Activated T-cell treated with anti-CD3 and anti-CD28 coated beads, Interleukin-2, amount 50 U/mL, for 72 hours (primary cell): ENCODE data around the gene CLCN1. TPM values are rescaled to one million over a fixed set of nuclear protein-coding genes. Genes with fewer than 3 reads are reported as not detected.

Experiments
- ATAC-seq, 2 donors: fragments of 150-1000 bp; cut with Tn5 transposase; replicated peaks in 1 of 2; 2 replicates each; pipeline ENCODE4 v1.10.0; 2021; ENCODE audit warnings: moderate library complexity in 2 of 2, mild to moderate bottlenecking in 1 of 2
- DNase-seq, 2 donors: peaks; one replicate each; pipeline ENCODE4 v3.0.0; 2021 to 2022; ENCODE audit warnings: mixed read lengths in 1 of 2
- H3K27ac Mint-ChIP-seq: one replicate; pipeline ENCODE4 v1.8.0; 2022; ENCODE audit warnings: mild to moderate bottlenecking, moderate library complexity, mixed read lengths
- H3K27me3 Mint-ChIP-seq: one replicate; pipeline ENCODE4 v1.8.0; 2022; ENCODE audit warnings: low read depth, mixed read lengths
- H3K36me3 Mint-ChIP-seq, 2 donors: one replicate each; pipeline ENCODE4 v1.8.0; 2022; ENCODE audit warnings: mixed read lengths in 2 of 2, mild to moderate bottlenecking in 1 of 2; ENCODE audit not compliant: insufficient read depth in 2 of 2
- H3K4me1 Mint-ChIP-seq: one replicate; pipeline ENCODE4 v1.8.0; 2022; ENCODE audit warnings: low read depth, mixed read lengths
- H3K4me3 Mint-ChIP-seq, 2 donors: one replicate each; pipeline ENCODE4 v1.8.0; 2022; ENCODE audit warnings: mild to moderate bottlenecking in 2 of 2, mixed read lengths in 2 of 2, moderate library complexity in 2 of 2
- H3K9me3 Mint-ChIP-seq, 2 donors: one replicate each; pipeline ENCODE4 v1.8.0; 2022; ENCODE audit warnings: mixed read lengths in 2 of 2
- total RNA-seq, 2 donors: library from RNA; stranded (reverse); gene quantifications; one replicate each; pipeline ENCODE4 v1.2.3, GENCODE V29; 2022

Gene CLCN1
- total RNA-seq, 2 donors from 2014 or later = 0.09 TPM; not detected in 1

DNA sequence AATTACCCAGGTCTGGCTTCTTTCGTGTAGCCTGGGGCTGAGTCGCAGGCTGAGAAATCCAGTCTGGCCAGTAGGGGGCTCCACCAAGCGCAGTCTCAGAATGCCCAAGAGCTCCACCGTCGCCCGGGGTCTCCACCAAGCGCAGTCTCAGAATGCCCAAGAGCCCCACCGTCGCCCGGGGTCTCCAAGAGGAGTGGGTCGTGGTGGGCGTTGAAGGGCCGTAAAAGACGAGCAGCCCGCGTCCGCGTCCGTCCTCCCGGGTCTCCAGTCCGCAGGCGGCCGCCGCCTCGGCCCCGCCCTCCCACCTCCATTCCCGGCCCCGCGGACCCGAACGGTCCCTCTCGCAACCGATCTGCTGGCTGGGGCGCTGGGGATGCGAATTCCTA lies 64.3 kb downstream of the CLCN1 start:
- peak overlapping the region; percentile 84 to 90 for H3K4me3 Mint-ChIP-seq
- no peaks in the 10 kb centered on the region for H3K27me3 Mint-ChIP-seq
- peak overlapping the region; percentile 91 for H3K27ac Mint-ChIP-seq
- DNase-seq (peak; percentile 86), ATAC-seq (peak; percentile 49 to 55)
- no peaks in the 10 kb centered on the region for H3K36me3 Mint-ChIP-seq
- peaks cover 39% of the 10 kb centered on the region for H3K4me1 Mint-ChIP-seq
- H3K9me3 Mint-ChIP-seq = no peaks in the 10 kb centered on the region

DNA sequence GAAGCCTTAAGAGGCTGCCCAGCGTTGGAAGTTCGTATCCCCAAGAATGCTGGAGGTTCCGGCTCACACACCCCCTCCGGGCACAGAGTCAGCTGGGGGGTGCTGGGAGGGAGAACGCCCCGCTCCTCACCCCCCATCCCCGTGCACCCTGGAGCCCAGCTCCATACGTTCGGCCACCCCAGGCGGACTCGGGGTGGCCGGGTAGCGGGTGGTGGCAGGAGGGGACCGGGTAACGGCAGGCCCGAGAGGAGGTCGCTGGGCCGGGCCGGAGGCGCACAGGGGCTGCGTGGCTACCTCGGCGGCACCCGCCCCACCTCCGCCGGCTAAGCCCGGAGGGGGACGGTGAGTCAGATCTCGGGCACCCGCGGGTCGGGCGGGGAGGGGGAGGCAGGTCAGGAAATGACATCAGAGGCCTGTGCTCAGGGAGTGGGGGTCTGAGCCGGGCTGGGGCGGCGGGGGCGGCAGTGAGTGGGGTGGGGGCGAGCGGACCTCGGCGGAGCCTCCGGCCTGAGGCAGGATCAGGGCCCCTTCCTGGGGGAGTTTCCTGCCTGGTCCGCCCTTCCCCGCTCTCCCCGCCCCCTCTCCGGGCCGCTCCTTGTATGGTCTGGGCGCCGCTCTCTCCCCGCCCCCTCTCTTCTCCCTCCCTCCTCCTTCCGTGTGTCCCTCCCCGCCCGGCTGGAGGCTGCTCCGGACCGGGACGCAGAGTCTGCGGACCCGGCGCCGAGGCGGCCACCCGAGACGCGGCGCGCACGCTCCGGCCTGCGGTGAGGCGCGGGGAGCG lies 64.9 kb downstream of the CLCN1 start, which contains the start of gene ZYX:
Gene ZYX (plus strand): TSS at position 700 of the 781 bp plus-strand sequence. CDS start 227 bp downstream, outside the sequence.
- H3K36me3 Mint-ChIP-seq = no peaks in the 10 kb centered on the region
- peak within 1 kb of the TSS; percentile 84 to 90 for H3K4me3 Mint-ChIP-seq
- peak within 1 kb of the TSS; percentile 91 for H3K27ac Mint-ChIP-seq
- H3K27me3 Mint-ChIP-seq = no peaks in the 10 kb centered on the region
- ATAC-seq = peak; percentile 82 to 88
- no peaks in the 10 kb centered on the region for H3K9me3 Mint-ChIP-seq
- peaks cover 33% of the 10 kb centered on the region for H3K4me1 Mint-ChIP-seq
- DNase-seq = peak; percentile 90 to 93

DNA sequence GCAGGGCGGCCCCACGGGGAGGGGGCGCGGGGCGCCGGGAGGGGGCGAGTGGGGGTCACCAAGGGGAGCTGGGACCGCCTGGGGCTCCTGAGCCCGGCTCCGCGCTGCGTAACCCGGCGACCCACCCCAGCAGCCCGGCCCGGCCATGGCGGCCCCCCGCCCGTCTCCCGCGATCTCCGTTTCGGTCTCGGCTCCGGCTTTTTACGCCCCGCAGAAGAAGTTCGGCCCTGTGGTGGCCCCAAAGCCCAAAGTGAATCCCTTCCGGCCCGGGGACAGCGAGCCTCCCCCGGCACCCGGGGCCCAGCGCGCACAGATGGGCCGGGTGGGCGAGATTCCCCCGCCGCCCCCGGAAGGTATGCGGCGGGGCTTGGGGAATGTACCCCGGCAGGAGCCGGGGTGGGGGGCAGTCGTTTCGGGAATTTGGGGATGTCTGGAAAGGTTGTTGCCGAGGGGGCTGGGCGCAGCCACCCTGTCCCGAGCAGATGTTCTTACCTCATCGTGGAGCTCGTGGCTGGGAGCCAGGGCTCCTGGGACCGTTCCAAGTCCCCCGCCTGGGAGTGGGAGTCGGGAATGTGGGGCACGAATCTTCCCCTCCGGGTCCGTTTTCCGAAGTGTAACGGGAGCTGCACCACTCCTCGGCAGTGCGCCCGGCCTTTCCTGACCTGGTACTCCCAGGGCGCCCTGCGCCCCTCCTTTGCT lies 65.7 kb downstream of the CLCN1 start:
- DNase-seq = peak; percentile 42 to 55
- Mint-ChIP-seq H3K4me1 (peaks cover 26% of the 10 kb centered on the region), H3K4me3 (peak overlapping the region; percentile 52 to 71), H3K36me3 (no peaks in the 10 kb centered on the region), H3K27ac (no peak overlapping the region), H3K9me3 (no peaks in the 10 kb centered on the region), H3K27me3 (no peaks in the 10 kb centered on the region)
- peak; percentile 4 to 13 for ATAC-seq

DNA sequence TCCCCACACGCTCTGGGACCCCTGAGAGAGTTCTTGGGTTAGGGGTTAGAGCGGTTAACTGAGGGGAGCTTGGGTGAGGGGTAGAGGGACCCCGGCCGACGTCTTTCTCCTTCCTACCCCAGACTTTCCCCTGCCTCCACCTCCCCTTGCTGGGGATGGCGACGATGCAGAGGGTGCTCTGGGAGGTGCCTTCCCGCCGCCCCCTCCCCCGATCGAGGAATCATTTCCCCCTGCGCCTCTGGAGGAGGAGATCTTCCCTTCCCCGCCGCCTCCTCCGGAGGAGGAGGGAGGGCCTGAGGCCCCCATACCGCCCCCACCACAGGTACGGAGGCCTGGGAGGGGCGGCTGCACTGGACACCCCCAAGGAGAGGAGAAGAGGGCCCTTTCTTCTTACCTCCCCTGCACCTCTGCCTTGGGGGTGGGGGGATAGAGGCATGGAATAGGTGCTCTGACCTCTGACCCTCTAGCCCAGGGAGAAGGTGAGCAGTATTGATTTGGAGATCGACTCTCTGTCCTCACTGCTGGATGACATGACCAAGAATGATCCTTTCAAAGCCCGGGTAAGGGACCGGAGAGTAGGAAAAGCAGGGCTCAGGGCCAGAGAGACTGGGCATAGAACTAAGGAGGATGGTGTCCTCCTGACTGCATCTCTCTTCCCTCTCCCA lies 66.3 kb downstream of the CLCN1 start:
- Mint-ChIP-seq H3K27me3 (no peaks in the 10 kb centered on the region), H3K4me3 (peak overlapping the region; percentile 52 to 71), H3K27ac (no peak overlapping the region), H3K4me1 (peaks cover 19% of the 10 kb centered on the region), H3K9me3 (no peaks in the 10 kb centered on the region), H3K36me3 (no peaks in the 10 kb centered on the region)
- ATAC-seq (no peak), DNase-seq (peak in 1 of 2 donors; percentile 13)

DNA sequence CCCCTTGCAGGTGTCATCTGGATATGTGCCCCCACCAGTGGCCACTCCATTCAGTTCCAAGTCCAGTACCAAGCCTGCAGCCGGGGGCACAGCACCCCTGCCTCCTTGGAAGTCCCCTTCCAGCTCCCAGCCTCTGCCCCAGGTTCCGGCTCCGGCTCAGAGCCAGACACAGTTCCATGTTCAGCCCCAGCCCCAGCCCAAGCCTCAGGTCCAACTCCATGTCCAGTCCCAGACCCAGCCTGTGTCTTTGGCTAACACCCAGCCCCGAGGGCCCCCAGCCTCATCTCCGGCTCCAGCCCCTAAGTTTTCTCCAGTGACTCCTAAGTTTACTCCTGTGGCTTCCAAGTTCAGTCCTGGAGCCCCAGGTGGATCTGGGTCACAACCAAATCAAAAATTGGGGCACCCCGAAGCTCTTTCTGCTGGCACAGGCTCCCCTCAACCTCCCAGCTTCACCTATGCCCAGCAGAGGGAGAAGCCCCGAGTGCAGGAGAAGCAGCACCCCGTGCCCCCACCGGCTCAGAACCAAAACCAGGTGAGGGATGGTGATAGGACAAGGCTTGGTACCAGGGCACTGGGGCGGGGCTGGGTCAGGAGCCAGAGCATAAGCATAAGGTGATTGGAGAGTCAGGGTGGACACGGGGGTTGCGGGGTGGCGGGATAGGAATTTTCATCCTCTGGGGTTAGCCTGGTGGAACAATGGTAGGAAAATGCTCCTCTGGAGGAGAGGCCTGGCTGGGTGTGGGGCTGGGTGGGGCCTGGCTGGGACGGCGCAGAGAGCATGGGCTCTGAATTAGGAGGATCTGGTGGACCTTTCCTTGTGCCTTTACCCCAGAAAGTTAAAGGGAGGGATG lies 67.1 kb downstream of the CLCN1 start:
- no peak for ATAC-seq
- DNase-seq = no peak
- Mint-ChIP-seq H3K36me3 (no peaks in the 10 kb centered on the region), H3K9me3 (no peaks in the 10 kb centered on the region), H3K27ac (peak overlapping the region; percentile 11), H3K4me1 (peaks cover 15% of the 10 kb centered on the region), H3K27me3 (no peaks in the 10 kb centered on the region), H3K4me3 (peak overlapping the region; percentile 52 to 71)

DNA sequence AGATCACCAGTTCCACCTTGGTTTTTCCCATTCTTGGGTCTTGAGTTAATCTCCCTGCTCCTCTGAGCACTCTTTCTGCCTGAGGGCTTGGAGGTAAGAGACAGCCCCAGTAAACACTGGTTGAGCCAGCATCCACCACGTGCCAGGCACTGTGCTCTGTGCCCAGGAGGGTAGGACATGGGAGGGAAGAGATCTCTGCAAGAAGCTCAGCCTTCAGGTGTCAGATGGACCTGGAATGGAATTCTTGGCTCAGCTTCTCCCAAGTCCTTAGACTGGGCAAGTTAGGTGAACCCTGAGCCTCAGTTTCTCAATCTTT lies 67.7 kb downstream of the CLCN1 start:
- H3K27ac Mint-ChIP-seq = no peak overlapping the region
- no peaks in the 10 kb centered on the region for H3K27me3 Mint-ChIP-seq

DNA sequence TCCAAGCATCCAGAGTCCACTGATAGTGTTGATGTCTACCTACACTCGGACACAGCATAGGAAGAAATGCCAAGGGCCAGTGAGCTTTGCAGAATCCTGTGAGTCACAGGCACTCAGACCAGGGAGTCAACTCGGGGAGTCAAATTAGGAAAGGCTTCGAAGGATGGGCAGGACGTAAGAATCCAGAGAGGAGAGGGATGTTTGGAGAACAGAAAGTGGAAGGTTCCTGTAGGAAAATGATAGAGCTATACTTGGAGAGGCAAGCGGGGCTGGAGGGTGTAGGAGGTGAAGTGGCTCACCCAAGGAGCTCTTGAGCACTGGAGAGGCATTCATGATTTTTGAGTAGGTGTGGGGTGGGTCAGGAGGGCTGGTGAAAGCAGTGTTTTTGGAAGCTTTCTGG lies 68.2 kb downstream of the CLCN1 start:
- no peak overlapping the region for H3K4me3 Mint-ChIP-seq
- H3K4me1 Mint-ChIP-seq = peaks cover 5% of the 10 kb centered on the region
- no peak for ATAC-seq
- no peaks in the 10 kb centered on the region for H3K36me3 Mint-ChIP-seq
- no peaks in the 10 kb centered on the region for H3K27me3 Mint-ChIP-seq
- DNase-seq = no peak
- no peak overlapping the region for H3K27ac Mint-ChIP-seq
- no peaks in the 10 kb centered on the region for H3K9me3 Mint-ChIP-seq

More for the DNA sequence above, 67.7 kb downstream of the CLCN1 start:
- ATAC-seq (no peak), DNase-seq (no peak)
- Mint-ChIP-seq H3K4me1 (peaks cover 9% of the 10 kb centered on the region), H3K4me3 (no peak overlapping the region), H3K36me3 (no peaks in the 10 kb centered on the region), H3K9me3 (no peaks in the 10 kb centered on the region)

DNA sequence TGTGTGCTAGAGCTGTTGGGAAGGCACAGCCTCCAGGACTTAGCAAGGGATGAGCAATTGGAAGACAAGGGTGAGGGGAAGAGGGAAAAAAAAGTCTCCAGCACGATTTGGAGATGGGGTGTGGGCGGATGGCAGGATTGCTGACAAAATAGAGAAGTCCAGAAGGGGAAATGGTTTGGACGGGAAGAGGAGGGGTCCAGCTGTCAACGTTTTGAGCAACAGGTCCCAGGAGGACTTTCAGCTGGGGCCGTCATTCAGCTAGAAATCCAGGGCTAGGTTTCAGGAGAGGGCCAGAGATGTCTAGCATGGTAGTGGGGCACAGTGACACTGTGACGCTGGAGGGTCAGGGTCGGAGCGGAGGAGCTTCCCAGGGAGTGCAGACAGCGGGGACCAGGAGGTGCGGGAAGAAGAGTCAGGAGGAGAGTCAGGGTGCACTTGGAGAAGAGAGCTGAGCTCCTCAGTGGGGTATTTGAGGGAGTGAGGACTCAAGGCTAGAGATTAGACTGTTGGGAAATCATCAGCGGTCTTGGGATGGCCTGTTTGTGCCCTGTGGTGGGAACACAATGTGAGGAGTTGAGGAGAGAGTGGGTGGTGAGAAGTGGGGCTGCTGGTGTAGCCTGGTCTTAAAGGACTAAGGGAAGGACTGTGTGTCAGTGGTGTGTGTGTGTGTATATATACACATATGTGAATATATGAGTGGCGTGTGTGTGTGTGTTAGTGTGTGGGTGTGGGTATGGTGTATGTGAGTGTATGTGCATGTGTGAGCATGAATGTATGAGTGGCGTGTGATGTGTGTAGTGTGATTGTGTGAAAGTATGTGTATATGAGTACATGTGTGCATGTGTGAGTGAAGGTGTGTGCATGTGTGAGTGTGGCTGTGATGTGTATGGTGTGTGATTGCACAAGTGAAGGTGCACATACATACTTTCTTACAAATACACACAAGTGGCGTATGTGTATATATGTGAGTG lies 69.0 kb downstream of the CLCN1 start:
- H3K9me3 Mint-ChIP-seq = no peaks in the 10 kb centered on the region
- no peaks in the 10 kb centered on the region for H3K27me3 Mint-ChIP-seq
- no peak overlapping the region for H3K4me3 Mint-ChIP-seq
- ATAC-seq = no peak
- H3K27ac Mint-ChIP-seq = no peak overlapping the region
- peaks cover 10% of the 10 kb centered on the region for H3K4me1 Mint-ChIP-seq
- DNase-seq = no peak
- peaks cover 0 to under 1% of the 10 kb centered on the region in 2 donors for H3K36me3 Mint-ChIP-seq

DNA sequence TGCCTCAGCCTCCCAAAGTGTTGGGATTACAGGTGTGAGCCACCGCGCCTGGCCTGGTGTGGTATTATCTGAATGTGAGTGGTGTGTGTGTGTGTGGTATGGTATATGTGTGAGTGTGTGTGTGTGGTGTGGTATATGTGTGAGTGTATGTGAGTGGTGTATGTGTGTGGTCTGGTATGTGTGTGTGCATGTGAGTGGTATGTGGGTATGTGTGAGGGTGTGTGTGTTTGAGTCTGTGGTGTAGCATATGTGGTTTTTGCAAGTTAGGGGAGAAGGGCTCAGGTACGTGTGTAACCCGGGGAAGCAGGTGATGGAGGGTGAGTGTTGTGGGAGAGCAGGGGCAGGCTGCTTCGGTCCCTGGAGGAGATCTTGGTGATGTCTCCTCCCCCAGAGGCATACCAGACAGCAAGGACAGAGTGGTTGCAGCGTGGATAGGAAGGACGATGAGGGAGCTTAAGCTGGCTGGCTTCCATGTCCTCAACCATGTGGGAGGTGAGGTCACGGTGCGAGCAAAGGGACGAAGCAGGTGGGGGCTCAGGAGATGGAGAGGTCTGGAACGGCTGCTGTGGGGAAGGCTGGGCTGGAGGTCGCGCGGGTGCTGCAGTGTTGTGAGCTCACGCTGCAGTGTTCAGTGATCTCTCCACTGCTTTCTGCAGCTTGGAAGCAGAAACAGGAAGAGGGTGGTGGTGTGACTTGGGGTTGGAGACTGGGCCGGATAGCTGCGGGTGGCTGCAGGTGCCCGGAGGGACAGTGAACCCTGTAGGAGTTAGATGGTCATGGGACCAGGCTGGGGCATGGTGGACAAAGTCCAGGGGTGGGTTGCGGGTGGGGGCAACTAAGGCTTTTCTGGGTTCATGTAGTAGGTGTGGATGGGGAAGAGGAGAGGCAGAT lies 70.2 kb downstream of the CLCN1 start:
- Mint-ChIP-seq H3K36me3 (peaks cover 0 to 2% of the 10 kb centered on the region in 2 donors), H3K27ac (no peak overlapping the region), H3K27me3 (no peaks in the 10 kb centered on the region), H3K9me3 (no peaks in the 10 kb centered on the region), H3K4me3 (no peak overlapping the region), H3K4me1 (peaks cover 13% of the 10 kb centered on the region)
- ATAC-seq (peak; percentile 23 to 30), DNase-seq (peak in 1 of 2 donors; percentile 21)

DNA sequence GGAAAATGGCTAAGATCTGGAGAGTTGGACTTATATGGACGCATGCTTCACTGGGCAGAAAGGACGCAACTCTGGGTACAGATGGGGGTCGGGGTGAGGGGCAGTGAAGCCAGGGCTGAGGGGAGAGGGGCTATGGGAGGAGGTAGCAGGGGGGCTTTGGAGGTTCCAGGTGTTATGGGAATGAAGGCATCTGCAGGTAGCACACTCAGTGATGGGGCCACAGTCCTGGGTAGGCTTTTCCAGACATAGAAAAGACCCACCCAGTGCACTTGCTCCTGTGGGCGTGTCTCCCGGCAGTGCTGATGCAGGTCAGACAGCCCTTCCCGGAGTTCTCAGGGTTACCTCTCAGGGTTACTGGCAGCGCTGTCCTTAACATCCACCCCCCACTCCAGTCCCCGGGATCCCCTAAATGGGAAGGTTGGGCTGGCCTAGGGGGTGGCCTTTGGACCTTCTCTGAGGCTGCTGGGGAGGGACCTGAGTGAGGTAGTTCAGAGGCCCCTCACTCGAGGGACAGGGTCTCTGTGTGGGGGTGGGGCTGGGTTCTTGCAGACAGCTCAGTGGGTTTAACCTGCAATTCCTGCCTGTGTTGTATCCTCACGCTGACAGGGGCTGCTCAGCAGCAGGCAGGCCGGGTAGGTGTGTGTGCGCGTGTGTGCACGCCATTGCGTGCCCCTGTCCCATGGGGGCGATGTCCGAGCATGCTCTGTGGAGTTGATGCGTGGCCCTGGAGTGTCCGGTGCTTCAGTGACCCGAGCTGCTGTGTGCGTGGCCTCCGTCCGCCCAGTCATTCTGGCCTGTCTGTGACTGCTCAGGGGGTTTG lies 71.5 kb downstream of the CLCN1 start:
- Mint-ChIP-seq H3K4me3 (no peak overlapping the region), H3K36me3 (peaks cover 0 to 2% of the 10 kb centered on the region in 2 donors), H3K9me3 (no peaks in the 10 kb centered on the region), H3K27ac (no peak overlapping the region), H3K27me3 (no peaks in the 10 kb centered on the region), H3K4me1 (peaks cover 13% of the 10 kb centered on the region)
- no peak for ATAC-seq
- DNase-seq = no peak
